Ishikawa (cell line): ENCODE data around the gene PLA2G4F.

ENCODE experiments used
- CEBPB ChIP-seq: IDR thresholded peaks from 2 replicates; pipeline ENCODE4 v1.6.1; 2012
- CREB1 ChIP-seq: IDR thresholded peaks from 2 replicates; pipeline ENCODE4 v1.6.1; 2012; ENCODE audit warnings: low read depth
- EGR1 ChIP-seq: IDR thresholded peaks from 2 replicates; pipeline ENCODE4 v1.6.1; 2012
- EP300 ChIP-seq: IDR thresholded peaks from 2 replicates; pipeline ENCODE4 v1.6.1; 2012; ENCODE audit warnings: borderline replicate concordance
- FOXM1 ChIP-seq: IDR thresholded peaks from 2 replicates; pipeline ENCODE4 v1.6.1; 2012; ENCODE audit warnings: low read depth, borderline replicate concordance
- NFIC ChIP-seq: IDR thresholded peaks from 2 replicates; pipeline ENCODE4 v1.6.1; 2012
- RAD21 ChIP-seq: IDR thresholded peaks from 2 replicates; pipeline ENCODE4 v1.6.1; 2012; ENCODE audit warnings: low read depth
- TAF1 ChIP-seq: IDR thresholded peaks from 2 replicates; pipeline ENCODE4 v1.6.1; 2012; ENCODE audit warnings: low read depth, mild to moderate bottlenecking
- TCF12 ChIP-seq: IDR thresholded peaks from 2 replicates; pipeline ENCODE4 v1.6.1; 2012; ENCODE audit warnings: low read depth
- TEAD4 ChIP-seq: IDR thresholded peaks from 2 replicates; pipeline ENCODE4 v1.6.1; 2012
- YY1 ChIP-seq: IDR thresholded peaks from 2 replicates; pipeline ENCODE4 v1.6.1; 2012; ENCODE audit warnings: low read depth
- ZBTB7A ChIP-seq: IDR thresholded peaks from 2 replicates; pipeline ENCODE4 v1.6.1; 2012; ENCODE audit warnings: low read depth
- TF ChIP-seq, protein P1 (sequence below): IDR thresholded peaks from 2 replicates; pipeline ENCODE4 v1.6.1; 2012; ENCODE audit warnings: low read depth, mild to moderate bottlenecking
- TF ChIP-seq, protein P2 (sequence below): IDR thresholded peaks from 2 replicates; pipeline ENCODE4 v1.6.1; 2012
- TF ChIP-seq, protein P3 (sequence below): IDR thresholded peaks from 2 replicates; pipeline ENCODE4 v1.6.1; 2012

PLA2G4F gene

DNA sequence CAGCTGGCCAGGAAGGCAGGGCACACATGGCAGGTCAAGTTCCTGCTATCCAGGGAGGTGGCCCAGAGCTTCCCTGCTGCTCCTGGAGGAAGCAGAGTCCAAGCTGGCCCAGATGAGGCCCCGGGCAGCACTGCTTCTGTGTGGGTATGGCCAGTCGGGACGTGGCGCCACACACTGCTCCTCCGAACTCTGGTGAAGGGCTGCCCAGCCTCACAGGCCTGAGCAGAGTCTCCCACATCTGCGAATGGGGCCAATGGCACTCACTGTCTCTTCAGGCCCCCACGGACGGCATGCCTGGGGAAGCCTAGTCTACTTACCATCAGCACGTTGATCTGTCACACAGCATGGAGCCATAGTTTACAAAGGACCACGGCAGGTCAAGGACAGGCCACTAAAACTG is 2.5 kb upstream of the PLA2G4F start:
- TF ChIP-seq EGR1 (no peak), TAF1 (no peak), FOXM1 (no peak), NFIC (no peak), TCF12 (no peak)
- TF ChIP-seq, protein P1, sequence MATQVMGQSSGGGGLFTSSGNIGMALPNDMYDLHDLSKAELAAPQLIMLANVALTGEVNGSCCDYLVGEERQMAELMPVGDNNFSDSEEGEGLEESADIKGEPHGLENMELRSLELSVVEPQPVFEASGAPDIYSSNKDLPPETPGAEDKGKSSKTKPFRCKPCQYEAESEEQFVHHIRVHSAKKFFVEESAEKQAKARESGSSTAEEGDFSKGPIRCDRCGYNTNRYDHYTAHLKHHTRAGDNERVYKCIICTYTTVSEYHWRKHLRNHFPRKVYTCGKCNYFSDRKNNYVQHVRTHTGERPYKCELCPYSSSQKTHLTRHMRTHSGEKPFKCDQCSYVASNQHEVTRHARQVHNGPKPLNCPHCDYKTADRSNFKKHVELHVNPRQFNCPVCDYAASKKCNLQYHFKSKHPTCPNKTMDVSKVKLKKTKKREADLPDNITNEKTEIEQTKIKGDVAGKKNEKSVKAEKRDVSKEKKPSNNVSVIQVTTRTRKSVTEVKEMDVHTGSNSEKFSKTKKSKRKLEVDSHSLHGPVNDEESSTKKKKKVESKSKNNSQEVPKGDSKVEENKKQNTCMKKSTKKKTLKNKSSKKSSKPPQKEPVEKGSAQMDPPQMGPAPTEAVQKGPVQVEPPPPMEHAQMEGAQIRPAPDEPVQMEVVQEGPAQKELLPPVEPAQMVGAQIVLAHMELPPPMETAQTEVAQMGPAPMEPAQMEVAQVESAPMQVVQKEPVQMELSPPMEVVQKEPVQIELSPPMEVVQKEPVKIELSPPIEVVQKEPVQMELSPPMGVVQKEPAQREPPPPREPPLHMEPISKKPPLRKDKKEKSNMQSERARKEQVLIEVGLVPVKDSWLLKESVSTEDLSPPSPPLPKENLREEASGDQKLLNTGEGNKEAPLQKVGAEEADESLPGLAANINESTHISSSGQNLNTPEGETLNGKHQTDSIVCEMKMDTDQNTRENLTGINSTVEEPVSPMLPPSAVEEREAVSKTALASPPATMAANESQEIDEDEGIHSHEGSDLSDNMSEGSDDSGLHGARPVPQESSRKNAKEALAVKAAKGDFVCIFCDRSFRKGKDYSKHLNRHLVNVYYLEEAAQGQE, result no peak

DNA sequence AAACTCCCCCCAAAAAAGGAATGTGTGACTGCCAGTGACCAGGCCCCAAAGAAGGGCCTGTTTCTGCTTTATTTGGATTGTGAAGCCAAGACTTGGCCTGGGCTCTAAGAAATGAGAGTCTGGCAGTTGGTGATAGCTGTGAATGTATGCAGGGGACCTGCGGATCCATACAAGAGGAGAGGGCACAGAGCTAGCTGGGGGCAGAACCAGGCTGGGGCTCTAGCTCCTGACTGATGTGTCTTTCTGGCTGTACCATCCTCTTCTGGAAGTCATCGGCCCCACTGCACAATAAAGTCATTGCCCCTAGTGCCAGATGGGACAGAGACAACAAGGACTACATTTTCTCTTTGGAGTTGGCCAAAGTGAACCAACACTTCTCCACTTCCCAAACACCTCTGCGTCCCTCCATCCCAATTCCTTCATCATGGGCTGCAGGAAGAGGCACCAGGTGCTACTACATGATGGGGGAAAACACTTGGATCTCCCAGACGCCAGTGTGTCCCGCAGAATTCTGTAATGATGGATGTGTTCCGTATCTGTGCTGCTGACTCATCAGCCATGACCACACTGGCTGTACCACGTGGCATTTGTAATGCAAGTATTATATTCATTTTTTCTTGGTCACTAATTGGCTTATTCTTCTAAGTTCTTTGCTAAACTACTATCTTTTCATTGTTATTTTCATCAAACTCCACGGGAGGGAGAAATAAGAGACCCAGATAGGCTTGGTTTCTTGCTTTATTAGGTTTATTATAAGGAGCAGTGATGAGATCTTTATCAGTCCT is 1.7 kb upstream of the PLA2G4F start:
- TF ChIP-seq, protein P2, sequence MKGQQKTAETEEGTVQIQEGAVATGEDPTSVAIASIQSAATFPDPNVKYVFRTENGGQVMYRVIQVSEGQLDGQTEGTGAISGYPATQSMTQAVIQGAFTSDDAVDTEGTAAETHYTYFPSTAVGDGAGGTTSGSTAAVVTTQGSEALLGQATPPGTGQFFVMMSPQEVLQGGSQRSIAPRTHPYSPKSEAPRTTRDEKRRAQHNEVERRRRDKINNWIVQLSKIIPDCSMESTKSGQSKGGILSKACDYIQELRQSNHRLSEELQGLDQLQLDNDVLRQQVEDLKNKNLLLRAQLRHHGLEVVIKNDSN, result no peak
- TF ChIP-seq FOXM1 (no peak), EP300 (no peak), TAF1 (no peak), YY1 (no peak), NFIC (no peak), ZBTB7A (no peak)

DNA sequence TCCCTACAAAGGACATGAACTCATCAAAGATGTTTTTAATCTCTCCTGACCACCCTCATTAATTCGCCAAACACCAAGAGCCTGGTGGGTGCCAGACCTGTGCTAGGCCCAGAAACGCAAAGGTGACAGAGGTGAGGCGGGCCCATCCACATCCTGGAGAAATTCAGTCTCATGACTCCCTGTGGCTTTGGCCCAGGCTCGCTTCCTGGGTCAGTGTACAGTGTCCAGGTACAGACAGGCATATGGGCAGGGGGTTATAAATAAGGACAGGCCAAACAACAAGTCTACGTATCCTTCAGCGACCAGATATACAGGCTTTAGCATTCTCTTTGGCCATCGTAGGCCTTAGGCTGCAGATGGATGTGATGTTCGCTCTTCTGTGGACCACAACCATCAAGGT is 945 bp upstream of the PLA2G4F start:
- TF ChIP-seq TAF1, result no peak
- TF ChIP-seq EGR1, result no peak
- no peak for TF ChIP-seq RAD21
- TF ChIP-seq CREB1, result no peak
- TF ChIP-seq YY1, result no peak
- no peak for TF ChIP-seq TCF12
- no peak for TF ChIP-seq ZBTB7A
- TF ChIP-seq, protein P1, result no peak
- no peak for TF ChIP-seq NFIC
- TF ChIP-seq, protein P2, result no peak
- no peak for TF ChIP-seq FOXM1
- no peak for TF ChIP-seq TEAD4
- no peak for TF ChIP-seq CEBPB
- no peak for TF ChIP-seq EP300
- TF ChIP-seq, protein P3, sequence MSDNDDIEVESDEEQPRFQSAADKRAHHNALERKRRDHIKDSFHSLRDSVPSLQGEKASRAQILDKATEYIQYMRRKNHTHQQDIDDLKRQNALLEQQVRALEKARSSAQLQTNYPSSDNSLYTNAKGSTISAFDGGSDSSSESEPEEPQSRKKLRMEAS, result no peak

DNA sequence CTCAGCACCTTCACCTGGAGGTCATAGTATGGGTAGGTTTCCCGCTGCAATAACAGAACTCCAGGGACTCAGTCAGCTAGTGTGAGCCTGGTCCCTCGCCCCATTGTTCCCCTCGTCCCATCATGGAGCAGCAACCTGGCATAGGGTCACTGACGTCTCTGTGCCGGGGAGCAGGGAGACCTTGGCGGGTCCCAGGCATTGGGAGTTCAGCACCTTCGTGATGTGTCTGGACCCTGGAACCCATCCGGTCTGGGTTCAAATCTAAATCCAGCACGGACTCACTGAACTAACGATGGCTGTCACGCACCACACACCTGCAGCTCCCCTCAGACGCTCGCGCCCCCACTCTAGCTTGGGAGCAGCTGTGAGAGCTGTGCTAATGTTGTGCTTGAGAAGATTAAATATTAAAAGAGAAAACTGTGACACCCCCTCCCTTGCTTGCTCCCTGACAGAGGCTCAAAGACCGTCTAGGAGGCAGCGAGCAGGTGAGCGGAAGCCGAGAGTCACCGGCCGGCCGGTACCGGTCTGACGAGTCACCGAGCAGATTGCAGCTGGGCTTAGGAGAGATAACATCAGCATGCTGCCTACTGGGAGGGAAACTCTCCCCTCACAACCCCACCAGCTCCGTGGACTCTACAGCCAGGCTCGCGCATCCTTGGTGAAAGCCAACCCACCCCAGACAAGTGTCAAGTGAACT is 742 bp downstream of the PLA2G4F start:
- no peak for TF ChIP-seq TCF12
- no peak for TF ChIP-seq TAF1
- TF ChIP-seq, protein P3, result no peak
- TF ChIP-seq EP300, result no peak
- TF ChIP-seq RAD21, result no peak
- TF ChIP-seq, protein P1, result no peak
- no peak for TF ChIP-seq CREB1
- no peak for TF ChIP-seq CEBPB
- no peak for TF ChIP-seq NFIC
- TF ChIP-seq FOXM1, result no peak
- no peak for TF ChIP-seq TEAD4
- no peak for TF ChIP-seq EGR1
